Gastroesophageal sphincter (tissue), 4 donors: ENCODE measurements around the gene MUC5B. TPM values are rescaled to one million over a fixed set of nuclear protein-coding genes. Genes with fewer than 3 reads are reported as not detected.

ENCODE experiments used
- ATAC-seq: fragments of 150-250 bp; one replicate; pipeline ENCODE4 v1.9.1; 2016; ENCODE audit warnings: mild to moderate bottlenecking, moderate library complexity
- H3K27ac ChIP-seq, 4 donors: fragments of 200-600 bp; sonication (generic) in 3 of 4; 1 replicate in 3 of 4; 2 replicates in 1 of 4; pipeline ENCODE4 v1.5.1; 2016 to 2019
- H3K27me3 ChIP-seq: fragments of 200-600 bp; sonication (generic); one replicate; pipeline ENCODE4 v1.5.1; 2019
- H3K36me3 ChIP-seq, 2 donors: fragments of 200-600 bp; sonication (generic); one replicate each; pipeline ENCODE4 v1.5.1; 2019; ENCODE audit warnings: control low read depth in 1 of 2
- H3K4me1 ChIP-seq, 3 donors: fragments of 200-600 bp; sonication (generic); 1 replicate in 2 of 3; 2 replicates in 1 of 3; pipeline ENCODE4 v1.5.1; 2016 to 2019; ENCODE audit warnings: control low read depth in 2 of 3
- H3K4me3 ChIP-seq, 2 donors: fragments of 200-600 bp; sonication (generic); one replicate each; pipeline ENCODE4 v1.5.1; 2019; ENCODE audit warnings: mild to moderate bottlenecking in 1 of 2, moderate library complexity in 1 of 2
- H3K9me3 ChIP-seq, 3 donors: fragments of 200-600 bp; sonication (generic); one replicate each; pipeline ENCODE4 v1.5.1; 2017 to 2019; ENCODE audit warnings: control low read depth in 2 of 3
- EP300 ChIP-seq: sonication (generic); formaldehyde crosslinking; IDR thresholded peaks from one replicate; pipeline ENCODE4 v1.6.1; 2017; ENCODE audit warnings: antibody characterized with exemption, mild to moderate bottlenecking
- POLR2A ChIP-seq, 2 donors: fragments of 450-650 bp; IDR thresholded peaks; one replicate each; pipeline ENCODE4 v1.6.1; 2017; ENCODE audit warnings: antibody characterized with exemption in 2 of 2, mild to moderate bottlenecking in 2 of 2, moderate library complexity in 1 of 2
- POLR2AphosphoS5 ChIP-seq: sonication (generic); formaldehyde crosslinking; IDR thresholded peaks from one replicate; pipeline ENCODE4 v1.6.1; 2017; ENCODE audit warnings: antibody characterized with exemption
- WGBS, 2 donors: methylation state at CpG; one replicate each; pipeline ENCODE4 v1.1.5; 2018; ENCODE audit warnings: low coverage in 1 of 2; 5-methylcytosine and 5-hydroxymethylcytosine counted together
- total RNA-seq, 4 donors: library from RNA; depleted of rRNA; stranded (reverse); fragments of >200 nt; gene quantifications; one replicate each; pipeline ENCODE4 v1.1.0, GENCODE V29; 2016
- TF ChIP-seq, protein P1 (sequence below), 4 experiments: fragments of 200-600 bp in 2 of 4; fragments of 450-650 bp in 2 of 4; sonication (generic) in 1 of 4; IDR thresholded peaks; one replicate each; pipeline ENCODE4 v1.5.1; 2017 to 2019; ENCODE audit warnings: antibody characterized with exemption in 4 of 4, mild to moderate bottlenecking in 2 of 4, moderate library complexity in 2 of 4

The MUC5B gene
- total RNA-seq, 4 donors from 2014 or later = 0.13 to 199 (median 0.60) TPM

DNA sequence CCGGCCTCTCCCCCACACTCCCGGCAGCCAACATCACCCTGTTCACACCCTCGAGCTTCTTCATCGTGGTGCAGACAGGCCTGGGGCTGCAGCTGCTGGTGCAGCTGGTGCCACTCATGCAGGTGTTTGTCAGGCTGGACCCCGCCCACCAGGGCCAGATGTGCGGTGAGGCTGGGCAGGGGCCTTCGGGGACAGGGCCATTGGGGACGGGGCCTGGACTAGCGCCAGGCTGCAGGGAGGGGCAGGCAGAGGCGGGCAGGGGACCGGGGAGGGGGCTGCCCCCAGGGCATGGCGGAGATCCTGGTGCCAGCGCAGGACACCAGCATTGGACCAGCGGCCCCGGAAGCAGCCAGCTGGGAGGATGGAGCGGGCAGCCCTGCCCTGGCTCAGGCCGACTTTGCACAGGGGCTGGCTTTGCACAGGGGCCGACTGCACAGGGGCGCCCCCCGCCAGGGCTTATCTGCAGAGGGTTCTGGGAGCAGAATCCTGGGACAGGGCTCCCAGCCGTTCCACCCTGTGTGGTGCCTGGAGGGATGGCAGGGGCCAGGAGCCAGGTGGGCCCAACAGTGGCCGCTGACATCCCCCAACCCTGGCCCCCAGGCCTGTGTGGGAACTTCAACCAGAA, 8.6 kb downstream of the MUC5B start:
- Histone ChIP-seq H3K4me3 (no peak overlapping the region), H3K9me3 (no peaks in the 10 kb centered on the region), H3K27me3 (peaks cover 64% of the 10 kb centered on the region), H3K4me1 (no peaks in the 10 kb centered on the region), H3K27ac (no peak overlapping the region), H3K36me3 (no peaks in the 10 kb centered on the region)
- TF ChIP-seq POLR2AphosphoS5 = no peak
- TF ChIP-seq EP300 = no peak
- TF ChIP-seq, protein P1, sequence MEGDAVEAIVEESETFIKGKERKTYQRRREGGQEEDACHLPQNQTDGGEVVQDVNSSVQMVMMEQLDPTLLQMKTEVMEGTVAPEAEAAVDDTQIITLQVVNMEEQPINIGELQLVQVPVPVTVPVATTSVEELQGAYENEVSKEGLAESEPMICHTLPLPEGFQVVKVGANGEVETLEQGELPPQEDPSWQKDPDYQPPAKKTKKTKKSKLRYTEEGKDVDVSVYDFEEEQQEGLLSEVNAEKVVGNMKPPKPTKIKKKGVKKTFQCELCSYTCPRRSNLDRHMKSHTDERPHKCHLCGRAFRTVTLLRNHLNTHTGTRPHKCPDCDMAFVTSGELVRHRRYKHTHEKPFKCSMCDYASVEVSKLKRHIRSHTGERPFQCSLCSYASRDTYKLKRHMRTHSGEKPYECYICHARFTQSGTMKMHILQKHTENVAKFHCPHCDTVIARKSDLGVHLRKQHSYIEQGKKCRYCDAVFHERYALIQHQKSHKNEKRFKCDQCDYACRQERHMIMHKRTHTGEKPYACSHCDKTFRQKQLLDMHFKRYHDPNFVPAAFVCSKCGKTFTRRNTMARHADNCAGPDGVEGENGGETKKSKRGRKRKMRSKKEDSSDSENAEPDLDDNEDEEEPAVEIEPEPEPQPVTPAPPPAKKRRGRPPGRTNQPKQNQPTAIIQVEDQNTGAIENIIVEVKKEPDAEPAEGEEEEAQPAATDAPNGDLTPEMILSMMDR (IDR thresholded peaks at IDR 0.05) = no peak
- TF ChIP-seq POLR2A (IDR thresholded peaks at IDR 0.05) = no peak
- ATAC-seq = no peak
- no CpG with 5 or more reads among the region's 22 CpGs for WGBS, 2 donors

DNA sequence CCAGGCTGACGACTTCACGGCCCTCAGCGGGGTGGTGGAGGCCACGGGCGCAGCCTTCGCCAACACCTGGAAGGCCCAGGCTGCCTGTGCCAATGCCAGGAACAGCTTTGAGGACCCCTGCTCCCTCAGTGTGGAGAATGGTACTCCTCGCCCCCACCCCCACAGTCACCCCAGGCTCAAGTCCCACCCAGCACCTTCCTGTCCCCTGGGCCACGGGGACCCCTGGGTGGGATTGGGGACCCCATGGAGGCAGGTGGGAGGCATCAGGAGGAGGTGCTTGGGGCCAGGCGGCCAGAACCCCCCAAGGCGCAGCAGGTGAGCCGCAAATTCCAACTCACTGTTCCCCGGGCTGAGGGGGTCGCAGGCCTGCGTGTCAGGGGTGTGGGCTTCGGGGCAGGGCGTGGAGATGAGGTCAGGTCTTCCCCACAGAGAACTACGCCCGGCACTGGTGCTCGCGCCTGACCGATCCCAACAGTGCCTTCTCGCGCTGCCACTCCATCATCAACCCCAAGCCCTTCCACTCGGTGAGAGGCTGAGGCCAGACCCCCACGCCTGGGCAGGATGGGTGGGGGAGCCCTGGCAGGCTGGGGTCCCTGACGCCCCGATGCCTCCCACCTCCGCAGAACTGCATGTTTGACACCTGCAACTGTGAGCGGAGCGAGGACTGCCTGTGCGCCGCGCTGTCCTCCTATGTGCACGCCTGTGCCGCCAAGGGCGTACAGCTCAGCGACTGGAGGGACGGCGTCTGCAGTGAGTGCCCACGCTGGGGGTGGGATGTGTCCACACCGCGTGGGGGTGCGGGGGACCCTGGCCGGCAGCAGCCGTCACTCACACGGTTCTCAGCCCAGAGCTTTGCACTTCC, 9.4 kb downstream of the MUC5B start:
- Histone ChIP-seq H3K27ac (no peak overlapping the region), H3K4me1 (no peaks in the 10 kb centered on the region), H3K9me3 (no peaks in the 10 kb centered on the region), H3K27me3 (peaks cover 57% of the 10 kb centered on the region), H3K4me3 (no peak overlapping the region), H3K36me3 (no peaks in the 10 kb centered on the region)
- 87% methylated on average over 12 of the region's 46 CpGs; no CpG with 5 or more reads in 1 of the 2 donors for WGBS, 2 donors
- no peak for ATAC-seq
- TF ChIP-seq POLR2A (IDR thresholded peaks at IDR 0.05) (no peak), EP300 (no peak)
- TF ChIP-seq, protein P1 (IDR thresholded peaks at IDR 0.05) = no peak

DNA sequence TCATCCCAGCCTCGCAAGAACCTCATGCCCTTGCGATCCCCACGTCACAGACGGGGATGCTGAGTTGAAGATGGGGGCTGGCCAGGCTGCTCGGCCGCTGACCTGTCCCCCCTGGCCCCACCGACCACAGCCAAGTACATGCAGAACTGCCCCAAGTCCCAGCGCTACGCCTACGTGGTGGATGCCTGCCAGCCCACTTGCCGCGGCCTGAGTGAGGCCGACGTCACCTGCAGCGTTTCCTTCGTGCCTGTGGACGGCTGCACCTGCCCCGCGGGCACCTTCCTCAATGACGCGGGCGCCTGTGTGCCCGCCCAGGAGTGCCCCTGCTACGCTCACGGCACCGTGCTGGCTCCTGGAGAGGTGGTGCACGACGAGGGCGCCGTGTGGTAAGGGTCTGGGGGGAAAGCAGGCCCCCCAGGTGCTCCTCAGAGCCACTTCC, 10.0 kb downstream of the MUC5B start:
- WGBS, 2 donors = 70% methylated on average over 4 of the region's 30 CpGs; no CpG with 5 or more reads in 1 of the 2 donors
- ATAC-seq = no peak

DNA sequence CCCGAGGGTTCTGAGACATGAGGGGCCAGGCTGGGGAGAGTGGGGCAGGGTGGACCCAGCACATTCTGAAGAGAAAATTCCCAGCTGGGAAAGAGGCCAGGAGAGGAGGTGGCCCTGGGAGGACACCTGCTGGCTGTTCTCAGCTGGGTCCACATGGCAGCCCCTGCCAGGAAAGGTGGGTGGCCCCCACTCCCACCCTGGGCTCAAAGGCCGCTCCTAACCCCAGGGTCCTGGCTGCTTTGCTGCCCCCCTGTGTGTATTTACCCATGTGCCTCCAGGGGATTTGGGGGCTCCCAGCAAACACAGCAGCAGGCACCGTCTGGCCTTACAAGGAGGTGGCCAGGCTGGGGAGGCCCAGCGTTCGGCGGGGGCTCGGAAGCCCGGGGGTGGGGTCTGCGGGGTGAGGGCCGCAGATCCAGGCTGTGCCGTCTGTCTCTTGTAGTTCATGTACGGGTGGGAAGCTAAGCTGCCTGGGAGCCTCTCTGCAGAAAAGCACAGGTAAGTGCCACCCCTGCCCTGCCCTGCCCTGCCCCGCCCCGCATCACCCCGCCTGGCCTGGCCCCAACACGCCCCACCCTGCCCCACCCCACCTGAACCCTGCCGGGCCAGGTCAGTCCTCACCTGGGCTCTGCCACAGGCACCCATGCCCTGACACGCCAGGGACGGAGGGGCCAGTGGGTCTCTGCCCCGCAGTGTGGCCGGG, 10.6 kb downstream of the MUC5B start:
- Histone ChIP-seq H3K27me3 (peaks cover 44% of the 10 kb centered on the region), H3K9me3 (no peaks in the 10 kb centered on the region), H3K36me3 (no peaks in the 10 kb centered on the region), H3K4me1 (no peaks in the 10 kb centered on the region), H3K27ac (no peak overlapping the region), H3K4me3 (no peak overlapping the region)
- no peak for TF ChIP-seq EP300
- TF ChIP-seq POLR2AphosphoS5 = no peak
- TF ChIP-seq, protein P1 (IDR thresholded peaks at IDR 0.05) = no peak
- TF ChIP-seq POLR2A (IDR thresholded peaks at IDR 0.05) = no peak
- ATAC-seq = no peak
- WGBS, 2 donors = no CpG with 5 or more reads among the region's 21 CpGs

More for the DNA sequence above, 10.0 kb downstream of the MUC5B start:
- H3K27me3 ChIP-seq = peaks cover 50% of the 10 kb centered on the region
- H3K27ac ChIP-seq = no peak overlapping the region
- no peaks in the 10 kb centered on the region for H3K36me3 ChIP-seq
- TF ChIP-seq POLR2AphosphoS5 (no peak), POLR2A (IDR thresholded peaks at IDR 0.05) (no peak), EP300 (no peak)
- TF ChIP-seq, protein P1 (IDR thresholded peaks at IDR 0.05) = no peak
- H3K9me3 ChIP-seq = no peaks in the 10 kb centered on the region
- no peak overlapping the region for H3K4me3 ChIP-seq
- H3K4me1 ChIP-seq = no peaks in the 10 kb centered on the region
